CD14-positive monocyte (primary cell): ENCODE measurements around the gene CIRBP. TPM values are rescaled to one million over a fixed set of nuclear protein-coding genes. Genes with fewer than 3 reads are reported as not detected.

Experiments used
- DNase-seq, 3 donors: peaks; one replicate each; pipeline ENCODE4 v3.0.0-alpha.2; 2011 to 2022
- H2AFZ ChIP-seq: 2 replicates; pipeline ENCODE4 v1.6.0; 2012; ENCODE audit warnings: mild to moderate bottlenecking, low read depth, low read length, inconsistent platforms; ENCODE audit not compliant: insufficient read depth, poor library complexity, severe bottlenecking
- H3K27ac ChIP-seq, 2 donors: 1 replicate in 1 of 2; 2 replicates in 1 of 2; pipeline ENCODE4 v1.5.1; 2012 to 2013; ENCODE audit warnings: low read length in 2 of 2, control low read depth in 1 of 2, inconsistent platforms in 1 of 2, low read depth in 1 of 2, mild to moderate bottlenecking in 1 of 2
- H3K27me3 ChIP-seq, 2 donors: one replicate each; pipeline versions ENCODE4 v1.6.0 to v1.6.1; 2011 to 2013; ENCODE audit warnings: low read length in 2 of 2; ENCODE audit not compliant: control insufficient read depth in 2 of 2, insufficient read depth in 2 of 2
- H3K36me3 ChIP-seq, 2 donors: replicated peaks in 1 of 2; 1 replicate in 1 of 2; 2 replicates in 1 of 2; pipeline versions ENCODE4 v1.5.1 to v1.6.1; 2012 to 2013; ENCODE audit warnings: low read length in 2 of 2, control low read depth in 1 of 2, inconsistent platforms in 1 of 2, mild to moderate bottlenecking in 1 of 2; ENCODE audit not compliant: insufficient read depth in 2 of 2, control insufficient read depth in 1 of 2
- H3K4me1 ChIP-seq, 2 donors: 1 replicate in 1 of 2; 2 replicates in 1 of 2; pipeline versions ENCODE4 v1.5.1 to v1.6.1; 2012 to 2013; ENCODE audit warnings: low read length in 2 of 2, control low read depth in 1 of 2, inconsistent platforms in 1 of 2, mild to moderate bottlenecking in 1 of 2, moderate library complexity in 1 of 2; ENCODE audit not compliant: insufficient read depth in 2 of 2, control insufficient read depth in 1 of 2
- H3K4me2 ChIP-seq: replicated peaks from 2 replicates; pipeline ENCODE3; 2012; ENCODE audit warnings: low read length, moderate library complexity, mild to moderate bottlenecking; ENCODE audit not compliant: poor library complexity, severe bottlenecking; ENCODE audit errors: extremely low read depth
- H3K4me3 ChIP-seq, 3 experiments: fragments of 200-600 bp in 1 of 3; sonication (generic) in 1 of 3; replicated peaks in 1 of 3; 1 replicate in 2 of 3; 2 replicates in 1 of 3; pipeline ENCODE4 v1.5.1; 2011 to 2013; ENCODE audit warnings: low read length in 3 of 3, mild to moderate bottlenecking in 3 of 3, control low read depth in 2 of 3, low read depth in 2 of 3, inconsistent platforms in 1 of 3, moderate library complexity in 1 of 3
- H3K79me2 ChIP-seq: 2 replicates; pipeline ENCODE4 v1.6.0; 2012; ENCODE audit warnings: mild to moderate bottlenecking, control low read depth, inconsistent platforms, low read length, moderate library complexity; ENCODE audit not compliant: insufficient read depth
- H3K9ac ChIP-seq: 2 replicates; pipeline ENCODE4 v1.6.0; 2017; ENCODE audit warnings: low read length, mild to moderate bottlenecking; ENCODE audit not compliant: insufficient read depth, poor library complexity, severe bottlenecking
- H3K9me3 ChIP-seq, 2 donors: replicated peaks in 1 of 2; 1 replicate in 1 of 2; 2 replicates in 1 of 2; pipeline versions ENCODE4 v1.5.1 to v1.6.1; 2012 to 2013; ENCODE audit warnings: low read length in 2 of 2, control low read depth in 1 of 2; ENCODE audit not compliant: control insufficient read depth in 1 of 2, insufficient read depth in 1 of 2
- H4K20me1 ChIP-seq: 2 replicates; pipeline ENCODE4 v1.6.0; 2012; ENCODE audit warnings: mild to moderate bottlenecking, low read length, control low read depth, moderate library complexity; ENCODE audit not compliant: insufficient read depth
- H3K27ac Mint-ChIP-seq, 7 donors: one replicate each; pipeline ENCODE4 v1.8.0; 2020; ENCODE audit warnings: mild to moderate bottlenecking in 7 of 7, mixed read lengths in 7 of 7, moderate library complexity in 6 of 7, inconsistent platforms in 2 of 7
- H3K27me3 Mint-ChIP-seq, 3 donors: one replicate each; pipeline ENCODE4 v1.8.0; 2021 to 2022; ENCODE audit warnings: low read depth in 3 of 3, mild to moderate bottlenecking in 3 of 3, mixed read lengths in 3 of 3, moderate library complexity in 3 of 3, inconsistent platforms in 1 of 3
- H3K36me3 Mint-ChIP-seq, 2 donors: one replicate each; pipeline ENCODE4 v1.8.0; 2020; ENCODE audit warnings: mixed read lengths in 2 of 2, inconsistent platforms in 1 of 2, mild to moderate bottlenecking in 1 of 2
- H3K4me1 Mint-ChIP-seq: one replicate; pipeline ENCODE4 v1.8.0; 2020; ENCODE audit warnings: mild to moderate bottlenecking, mixed read lengths
- H3K4me3 Mint-ChIP-seq, 2 donors: one replicate each; pipeline ENCODE4 v1.8.0; 2020; ENCODE audit warnings: mild to moderate bottlenecking in 2 of 2, mixed read lengths in 2 of 2, moderate library complexity in 1 of 2
- H3K9me3 Mint-ChIP-seq, 7 donors: one replicate each; pipeline ENCODE4 v1.8.0; 2020 to 2022; ENCODE audit warnings: mixed read lengths in 7 of 7, mild to moderate bottlenecking in 6 of 7, moderate library complexity in 6 of 7, inconsistent platforms in 2 of 7
- WGBS: methylation state at CpG from one replicate; pipeline ENCODE4 v1.1.5; 2013; ENCODE audit warnings: missing lambda C conversion rate; ENCODE audit not compliant: insufficient coverage; 5-methylcytosine and 5-hydroxymethylcytosine counted together
- intact Hi-C, 2 donors: fragments of 100-400 bp; cut with micrococcal nuclease; formaldehyde crosslinking; loops; one replicate each; pipeline versions ENCODE4 v1.15.0 to v1.15.1; 2023
- polyA plus RNA-seq, 3 donors: library from polyadenylated mRNA; depleted of rRNA in 1 of 3; unstranded in 2 of 3; stranded (reverse) in 1 of 3; fragments of 300-500 nt in 2 of 3; fragments of >200 nt in 1 of 3; fragmentation: Illumina TruSeq in 2 of 3; gene quantifications; 1 replicate in 2 of 3; 2 replicates in 1 of 3; pipeline ENCODE4 v1.2.3, GENCODE V29; 2012 to 2021
- TF ChIP-seq, protein P1 (sequence below): fragments of 200-600 bp; IDR thresholded peaks from one replicate; pipeline ENCODE4 v1.8.0; 2022; ENCODE audit warnings: antibody characterized with exemption, mild to moderate bottlenecking

The CIRBP gene
- polyA plus RNA-seq, 3 donors = 39.6 to 600 (median 51.1) TPM

DNA sequence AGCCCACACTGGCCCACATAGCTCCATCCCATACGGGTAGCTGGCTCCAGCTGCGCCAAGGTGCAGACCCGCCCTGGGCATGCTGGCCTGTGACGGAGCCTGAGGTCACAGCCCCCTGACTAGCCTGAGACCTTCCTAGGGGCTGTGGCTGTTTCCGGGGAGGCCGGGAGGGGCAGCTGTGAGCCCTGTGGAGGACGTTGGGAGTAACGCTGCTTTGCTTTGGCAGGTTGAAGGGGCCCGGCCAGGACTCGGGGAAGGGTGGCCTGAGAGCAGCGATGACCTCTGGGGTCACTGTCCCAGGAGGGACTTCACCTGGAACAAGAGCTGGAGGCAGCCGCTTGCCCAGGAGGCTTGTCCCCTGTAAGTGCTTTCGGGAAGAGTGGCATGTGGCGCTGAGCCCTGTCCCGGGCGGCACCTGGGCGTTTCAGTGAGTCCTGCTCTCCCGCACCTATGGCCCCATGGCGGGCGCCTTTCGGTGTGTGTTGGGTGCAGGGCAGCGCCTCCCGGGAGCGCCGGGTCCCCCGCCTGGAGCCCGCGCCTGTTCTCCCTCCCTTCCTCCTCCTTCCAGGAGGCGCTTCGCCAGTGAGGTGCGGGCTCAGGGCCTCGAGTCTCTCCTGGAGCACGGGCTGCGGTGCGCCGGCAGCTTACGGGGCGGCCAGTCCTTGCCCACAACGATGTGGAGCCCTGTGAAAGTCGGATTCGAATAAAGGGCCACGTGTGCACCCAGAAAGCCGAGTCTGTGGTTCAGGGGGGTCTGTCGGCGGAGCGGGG is 5.1 kb downstream of the CIRBP start:
- peaks cover 56% of the 10 kb centered on the region for H3K4me1 Mint-ChIP-seq
- Histone ChIP-seq H4K20me1 (peaks cover 68% of the 10 kb centered on the region), H3K27me3 (no peaks in the 10 kb centered on the region), H3K4me3 (peak overlapping the region in 1 of 3 experiments; percentile 81), H3K4me2 (peak overlapping the region; percentile 92), H3K9me3 (no peaks in the 10 kb centered on the region), H3K79me2 (peaks cover 70% of the 10 kb centered on the region), H3K4me1 (peaks cover 65 to 75% of the 10 kb centered on the region in 2 donors), H3K9ac (peak overlapping the region; percentile 90), H3K27ac (peak overlapping the region; percentile 85 to 89), H2AFZ (no peak overlapping the region), H3K36me3 (peaks cover 50 to 53% of the 10 kb centered on the region in 2 donors)
- TF ChIP-seq, protein P1, sequence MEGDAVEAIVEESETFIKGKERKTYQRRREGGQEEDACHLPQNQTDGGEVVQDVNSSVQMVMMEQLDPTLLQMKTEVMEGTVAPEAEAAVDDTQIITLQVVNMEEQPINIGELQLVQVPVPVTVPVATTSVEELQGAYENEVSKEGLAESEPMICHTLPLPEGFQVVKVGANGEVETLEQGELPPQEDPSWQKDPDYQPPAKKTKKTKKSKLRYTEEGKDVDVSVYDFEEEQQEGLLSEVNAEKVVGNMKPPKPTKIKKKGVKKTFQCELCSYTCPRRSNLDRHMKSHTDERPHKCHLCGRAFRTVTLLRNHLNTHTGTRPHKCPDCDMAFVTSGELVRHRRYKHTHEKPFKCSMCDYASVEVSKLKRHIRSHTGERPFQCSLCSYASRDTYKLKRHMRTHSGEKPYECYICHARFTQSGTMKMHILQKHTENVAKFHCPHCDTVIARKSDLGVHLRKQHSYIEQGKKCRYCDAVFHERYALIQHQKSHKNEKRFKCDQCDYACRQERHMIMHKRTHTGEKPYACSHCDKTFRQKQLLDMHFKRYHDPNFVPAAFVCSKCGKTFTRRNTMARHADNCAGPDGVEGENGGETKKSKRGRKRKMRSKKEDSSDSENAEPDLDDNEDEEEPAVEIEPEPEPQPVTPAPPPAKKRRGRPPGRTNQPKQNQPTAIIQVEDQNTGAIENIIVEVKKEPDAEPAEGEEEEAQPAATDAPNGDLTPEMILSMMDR = no peak
- H3K27ac Mint-ChIP-seq = peak overlapping the region; percentile 82 to 95 (median 88)
- DNase-seq = no peak
- peak overlapping the region; percentile 30 to 43 for H3K4me3 Mint-ChIP-seq
- intact Hi-C loops = no loop called here
- H3K36me3 Mint-ChIP-seq = peaks cover 45 to 68% of the 10 kb centered on the region in 2 donors
- H3K27me3 Mint-ChIP-seq = no peaks in the 10 kb centered on the region
- peaks cover 0 to 2% (median 0%) of the 10 kb centered on the region in 7 donors for H3K9me3 Mint-ChIP-seq
- WGBS = 92% methylated on average over 40 of the region's 46 CpGs

DNA sequence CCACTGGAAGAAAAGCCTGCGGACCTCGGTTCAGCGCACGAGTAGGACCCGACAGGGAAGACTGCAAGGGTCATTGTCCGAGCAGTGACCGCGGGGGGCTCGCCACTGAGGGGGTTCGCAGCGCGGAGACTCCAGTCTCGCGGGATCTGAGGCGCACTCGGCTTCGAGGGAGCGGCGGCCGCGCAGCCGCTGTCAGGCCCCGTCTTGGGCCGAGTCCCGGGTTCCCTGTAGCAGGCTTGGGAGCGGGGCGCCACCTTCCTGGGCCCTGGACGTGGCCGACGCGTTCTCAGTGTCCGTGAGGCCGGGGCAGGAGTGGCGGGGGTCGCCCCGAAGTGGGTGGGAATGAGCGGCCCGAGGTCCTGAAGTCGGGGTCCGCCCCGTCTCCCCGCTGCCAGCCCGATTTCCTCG is 5.7 kb downstream of the CIRBP start:
- Histone ChIP-seq H3K79me2 (peaks cover 64% of the 10 kb centered on the region), H3K27ac (peak overlapping the region; percentile 85 to 89), H3K9ac (peak overlapping the region; percentile 90), H4K20me1 (peaks cover 69% of the 10 kb centered on the region), H2AFZ (no peak overlapping the region), H3K4me2 (peak overlapping the region; percentile 92), H3K4me3 (peak overlapping the region in 1 of 3 experiments; percentile 81), H3K36me3 (peaks cover 55 to 56% of the 10 kb centered on the region in 2 donors), H3K9me3 (no peaks in the 10 kb centered on the region), H3K4me1 (peaks cover 63 to 72% of the 10 kb centered on the region in 2 donors), H3K27me3 (no peaks in the 10 kb centered on the region)
- no peaks in the 10 kb centered on the region for H3K27me3 Mint-ChIP-seq
- intact Hi-C loops = loop anchor here (5.0 kb wide), 2 partner anchors 82 to 107 kb away; partner anchors contain the start of gene NDUFS7 (in 2 of the 2)
- H3K36me3 Mint-ChIP-seq = peaks cover 48 to 74% of the 10 kb centered on the region in 2 donors
- peaks cover 58% of the 10 kb centered on the region for H3K4me1 Mint-ChIP-seq
- H3K9me3 Mint-ChIP-seq = peaks cover 0 to 2% (median 0%) of the 10 kb centered on the region in 7 donors
- peak overlapping the region; percentile 60 to 92 (median 84) for H3K27ac Mint-ChIP-seq
- no peak for DNase-seq
- TF ChIP-seq, protein P1 = no peak
- WGBS = 57% methylated on average over 44 of the region's 44 CpGs
- peak overlapping the region in 1 of 2 donors; percentile 43 for H3K4me3 Mint-ChIP-seq
